Hepatocyte (in vitro differentiated cells): Measurements from ENCODE around the gene HESX1. TPM values are rescaled to one million over a fixed set of nuclear protein-coding genes. Genes with fewer than 3 reads are reported as not detected.

Source experiments
- DNase-seq: peaks from one replicate; pipeline ENCODE4 v3.0.0-alpha.2; 2016; ENCODE audit warnings: low spot score
- H2AFZ ChIP-seq: fragments of 200-600 bp; sonication (generic); 2 replicates; pipeline ENCODE4 v1.6.0; 2016; ENCODE audit warnings: antibody characterized with exemption, mild to moderate bottlenecking
- H3K27ac ChIP-seq: fragments of 200-600 bp; sonication (generic); 2 replicates; pipeline ENCODE4 v1.5.1; 2016; ENCODE audit warnings: mild to moderate bottlenecking
- H3K27me3 ChIP-seq: fragments of 200-600 bp; sonication (generic); 2 replicates; pipeline ENCODE4 v1.6.1; 2016
- H3K36me3 ChIP-seq: fragments of 200-600 bp; sonication (generic); replicated peaks from 2 replicates; pipeline ENCODE4 v1.5.1; 2016; ENCODE audit warnings: low read depth; ENCODE audit not compliant: insufficient read depth
- H3K4me1 ChIP-seq: fragments of 200-600 bp; sonication (generic); 2 replicates; pipeline ENCODE4 v1.5.1; 2016; ENCODE audit warnings: mild to moderate bottlenecking, moderate library complexity; ENCODE audit not compliant: insufficient read depth
- H3K4me2 ChIP-seq: fragments of 200-600 bp; sonication (generic); 2 replicates; pipeline ENCODE4 v1.6.0; 2016
- H3K4me3 ChIP-seq: fragments of 200-600 bp; sonication (generic); 2 replicates; pipeline ENCODE4 v1.5.1; 2016; ENCODE audit warnings: mild to moderate bottlenecking
- H3K79me2 ChIP-seq: fragments of 200-600 bp; sonication (generic); 2 replicates; pipeline ENCODE4 v1.6.0; 2017; ENCODE audit warnings: mild to moderate bottlenecking
- H3K9me2 ChIP-seq: fragments of 200-600 bp; sonication (generic); replicated peaks from 2 replicates; pipeline ENCODE4 v1.6.0; 2017; ENCODE audit warnings: mild to moderate bottlenecking; ENCODE audit not compliant: insufficient read depth
- H3K9me3 ChIP-seq: fragments of 200-600 bp; sonication (generic); 2 replicates; pipeline ENCODE4 v1.5.1; 2016; ENCODE audit warnings: low read depth, mild to moderate bottlenecking
- H4K20me1 ChIP-seq: fragments of 200-600 bp; sonication (generic); 2 replicates; pipeline ENCODE4 v1.6.0; 2016; ENCODE audit warnings: mild to moderate bottlenecking; ENCODE audit not compliant: insufficient read depth, poor library complexity, severe bottlenecking
- CTCF ChIP-seq: fragments of 200-600 bp; sonication (generic); IDR thresholded peaks from 2 replicates; pipeline ENCODE4 v1.5.1; 2016; ENCODE audit warnings: antibody characterized with exemption, mild to moderate bottlenecking; ENCODE audit not compliant: poor library complexity
- EZH2 ChIP-seq: fragments of 200-600 bp; sonication (generic); IDR thresholded peaks from 2 replicates; pipeline ENCODE4 v1.6.1; 2016; ENCODE audit warnings: antibody characterized with exemption, mild to moderate bottlenecking, borderline replicate concordance
- EZH2phosphoT487 ChIP-seq: fragments of 200-600 bp; sonication (generic); IDR thresholded peaks from one replicate; pipeline ENCODE4 v1.6.1; 2018; ENCODE audit warnings: antibody characterized with exemption, mild to moderate bottlenecking, low read depth, moderate library complexity; ENCODE audit not compliant: unreplicated experiment, severe bottlenecking
- WGBS: methylation state at CpG from one replicate; pipeline ENCODE4 v1.1.6; 2016; ENCODE audit warnings: low lambda C conversion rate; ENCODE audit errors: missing lambda C conversion rate; 5-methylcytosine and 5-hydroxymethylcytosine counted together
- polyA plus RNA-seq: library from polyadenylated mRNA; unstranded; fragments of >200 nt; fragmentation: Nextera tagmentation; extraction: Ambion mirVana; gene quantifications from 2 replicates; pipeline ENCODE4 v1.2.1, GENCODE V29; 2016
- total RNA-seq: library from RNA; depleted of rRNA; stranded (reverse); fragments of >200 nt; gene quantifications from 2 replicates; pipeline ENCODE4 v1.2.3, GENCODE V29; 2014

The HESX1 gene
- total and polyA plus RNA-seq, 2 experiments from 2014 or later, result 0.85 to 1.3 TPM

GRCh38 chr3:57168151-57168550 lies 31.6 kb downstream of the HESX1 start:
- Histone ChIP-seq H3K4me3 (no peak overlapping the region), H3K27me3 (peaks cover 3% of the 10 kb centered on the region)

GRCh38 chr3:57166660-57167059 lies 33.1 kb downstream of the HESX1 start:
- H3K9me2 ChIP-seq, result no peaks in the 10 kb centered on the region
- no peaks in the 10 kb centered on the region for H4K20me1 ChIP-seq
- H3K27me3 ChIP-seq, result peaks cover 3% of the 10 kb centered on the region
- DNase-seq, result no peak
- H3K9me3 ChIP-seq, result no peaks in the 10 kb centered on the region
- no peak overlapping the region for H2AFZ ChIP-seq
- no peaks in the 10 kb centered on the region for H3K36me3 ChIP-seq
- H3K4me2 ChIP-seq, result no peak overlapping the region
- TF ChIP-seq EZH2 (no peak), EZH2phosphoT487 (no peak), CTCF (no peak)
- H3K4me3 ChIP-seq, result no peak overlapping the region
- H3K79me2 ChIP-seq, result peaks cover 9% of the 10 kb centered on the region
- 54% methylated on average over 2 of the region's 2 CpGs for WGBS
- H3K4me1 ChIP-seq, result peaks cover 12% of the 10 kb centered on the region
- no peak overlapping the region for H3K27ac ChIP-seq

More at GRCh38 chr3:57168151-57168550, 31.6 kb downstream of the HESX1 start:
- Histone ChIP-seq H2AFZ (no peak overlapping the region), H3K9me2 (no peaks in the 10 kb centered on the region), H3K36me3 (no peaks in the 10 kb centered on the region), H3K79me2 (peaks cover 3% of the 10 kb centered on the region), H3K4me2 (no peak overlapping the region), H3K4me1 (peaks cover 7% of the 10 kb centered on the region), H3K9me3 (no peaks in the 10 kb centered on the region), H4K20me1 (no peaks in the 10 kb centered on the region), H3K27ac (no peak overlapping the region)
- DNase-seq, result no peak
- TF ChIP-seq EZH2phosphoT487 (no peak), CTCF (no peak), EZH2 (no peak)
- 70% methylated on average over 2 of the region's 2 CpGs for WGBS

GRCh38 chr3:57165641-57166040 lies 34.1 kb downstream of the HESX1 start:
- Histone ChIP-seq H3K4me1 (peaks cover 12% of the 10 kb centered on the region), H3K79me2 (peaks cover 9% of the 10 kb centered on the region), H3K27me3 (peaks cover 3% of the 10 kb centered on the region), H3K27ac (peak overlapping the region; percentile 31), H3K4me3 (no peak overlapping the region), H3K36me3 (no peaks in the 10 kb centered on the region), H2AFZ (peak overlapping the region; percentile 23), H3K9me3 (no peaks in the 10 kb centered on the region), H3K4me2 (peak overlapping the region; percentile 100), H4K20me1 (no peaks in the 10 kb centered on the region), H3K9me2 (no peaks in the 10 kb centered on the region)
- WGBS, result 57% methylated on average over 4 of the region's 4 CpGs
- DNase-seq, result no peak
- TF ChIP-seq EZH2 (no peak), CTCF (no peak), EZH2phosphoT487 (no peak)
